HG03280 (cell line): ENCODE results near the gene MAGI1.
"Not testable (repeated sequence)": the region's sequence is repeated elsewhere in the genome, so short reads cannot be mapped to it uniquely, and the experiment has no call there.

Source experiments
- ATAC-seq: cut with Tn5 transposase; IDR thresholded peaks from one replicate; pipeline ENCODE4 v1.9.1; 2021; ENCODE audit warnings: mild to moderate bottlenecking, moderate library complexity; ENCODE audit not compliant: unreplicated experiment

The MAGI1 gene

DNA sequence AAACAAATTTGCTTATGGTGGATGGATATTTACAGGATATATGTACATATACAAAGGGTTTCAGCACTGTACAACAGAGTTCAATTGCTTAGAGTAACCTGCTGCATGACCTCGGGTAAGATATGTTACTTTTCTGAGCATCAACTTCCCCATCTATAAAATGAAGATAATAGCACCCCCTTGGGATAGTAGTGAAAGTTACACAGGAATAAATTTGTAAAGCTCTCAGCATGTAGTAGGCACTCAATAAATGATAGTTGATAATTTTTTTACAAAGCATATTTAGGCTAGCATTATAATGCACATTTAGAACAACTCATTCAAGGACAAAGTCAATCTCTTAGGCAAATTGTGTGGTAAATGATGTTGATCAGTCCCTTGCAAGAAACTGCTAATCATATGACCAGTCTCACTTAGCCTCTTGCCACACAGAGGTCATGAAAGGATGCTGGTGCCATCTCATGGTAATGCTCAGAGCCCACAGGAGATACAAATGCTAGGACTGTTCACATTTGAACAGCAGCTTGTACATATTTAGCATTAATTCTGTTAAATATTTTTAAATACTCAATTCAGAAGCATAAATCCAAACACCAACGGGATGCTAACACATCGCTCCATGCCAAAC lies 123.9 kb downstream of the MAGI1 start:
- no peak for ATAC-seq

DNA sequence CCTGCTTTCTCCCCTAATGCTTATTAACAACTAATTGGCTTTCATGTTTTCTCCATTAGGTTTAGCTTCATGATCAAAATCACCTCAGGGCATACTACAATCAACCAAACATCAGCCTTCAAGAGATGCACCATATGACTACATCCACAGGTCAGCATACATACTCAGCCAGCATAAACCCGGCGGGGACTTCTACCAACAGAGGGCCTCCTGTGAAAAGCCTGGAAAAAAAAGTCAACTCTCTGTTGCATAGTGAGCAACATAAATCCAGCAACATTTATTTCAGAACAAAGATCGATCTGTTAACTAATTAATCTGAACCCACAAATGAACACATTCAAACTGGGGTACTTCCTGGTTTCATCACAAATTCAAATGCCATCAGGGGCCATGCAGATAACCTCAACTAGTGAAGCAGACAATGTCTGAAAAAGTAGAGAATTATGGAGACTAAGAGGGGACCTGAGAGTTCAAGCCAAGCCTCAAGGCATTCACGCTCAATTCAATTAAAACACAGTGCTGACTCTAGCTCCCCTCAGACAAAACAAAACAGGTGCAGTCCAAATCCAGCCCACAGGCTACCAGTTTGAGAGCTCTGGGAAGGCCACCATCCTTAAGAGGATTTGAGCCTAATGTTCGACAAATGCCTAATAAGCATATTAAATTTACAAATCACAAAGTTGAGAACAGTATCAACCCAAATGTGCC lies 124.5 kb downstream of the MAGI1 start:
- ATAC-seq: no peak

- no peak for ATAC-seq
Measured at GRCh38 chr3:65912647-65913046, 126.1 kb downstream of the MAGI1 start.

- no peak for ATAC-seq
Measured at GRCh38 chr3:65908588-65908987, 130.1 kb downstream of the MAGI1 start.

GRCh38 chr3:65907232-65908130 lies 131.2 kb downstream of the MAGI1 start:
- ATAC-seq: no peak

GRCh38 chr3:65905771-65906170 lies 132.9 kb downstream of the MAGI1 start:
- ATAC-seq: no peak

DNA sequence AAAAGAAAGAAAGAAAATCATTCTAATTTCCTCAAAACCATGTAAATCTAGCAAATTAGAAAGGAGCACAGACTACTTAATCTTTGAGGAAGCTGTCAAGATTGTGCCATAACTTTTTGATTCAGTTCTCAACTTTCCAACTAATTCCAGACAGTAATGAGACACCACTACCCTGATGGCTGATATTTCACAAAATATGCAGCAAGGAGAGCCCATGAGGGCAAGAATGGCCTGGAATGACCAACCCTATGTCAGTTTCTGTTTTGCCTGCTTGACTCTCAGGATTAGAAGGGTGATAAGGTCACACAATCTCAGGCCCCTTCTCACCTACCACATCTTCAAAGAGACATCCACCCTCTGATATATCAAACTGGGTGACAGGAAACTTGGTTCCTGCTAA lies 134.7 kb downstream of the MAGI1 start:
- ATAC-seq: no peak

GRCh38 chr3:65902304-65902793 lies 136.4 kb downstream of the MAGI1 start:
- ATAC-seq: no peak

- no peak for ATAC-seq
Measured at GRCh38 chr3:65901226-65901625, 137.5 kb downstream of the MAGI1 start.

- ATAC-seq: no peak
Measured at GRCh38 chr3:65899226-65899625, 139.5 kb downstream of the MAGI1 start.

DNA sequence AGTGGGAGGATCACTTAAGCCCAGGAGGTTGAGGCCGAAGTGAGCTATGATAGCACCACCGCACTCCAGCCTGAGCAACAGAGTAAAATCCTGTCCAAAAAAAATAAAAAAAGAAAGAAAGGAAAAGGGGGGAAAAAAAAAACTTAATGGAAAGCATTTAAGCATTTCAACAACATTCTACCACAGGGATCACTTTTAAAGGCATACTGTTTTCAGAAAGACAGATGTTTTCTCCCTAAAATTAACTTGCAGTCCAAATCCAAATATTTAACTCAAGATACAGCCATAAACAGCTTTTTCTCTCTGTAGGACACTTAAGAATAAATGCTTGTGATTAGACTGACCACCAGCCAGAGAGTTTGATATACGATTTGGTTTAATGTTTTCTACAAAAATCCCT lies 141.0 kb downstream of the MAGI1 start:
- ATAC-seq: no peak

DNA sequence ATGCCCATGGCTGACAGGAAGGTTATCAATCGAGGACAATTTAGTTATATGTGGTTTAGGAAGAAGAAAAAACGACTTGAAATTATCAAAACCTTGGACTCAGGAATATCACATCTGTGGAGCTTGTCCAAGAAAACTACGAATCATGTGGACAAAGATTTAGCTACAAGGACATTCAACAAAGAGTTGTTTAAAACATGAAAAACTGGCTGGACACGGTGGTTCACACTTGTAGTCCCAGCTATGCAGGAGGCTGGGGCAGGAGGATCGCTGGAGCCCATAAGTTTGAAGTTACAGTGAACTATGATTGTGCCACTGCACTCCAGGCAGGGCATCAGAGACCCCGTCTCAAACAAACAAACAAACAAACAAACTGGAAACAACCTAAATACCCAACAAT lies 142.4 kb downstream of the MAGI1 start:
- no peak for ATAC-seq

DNA sequence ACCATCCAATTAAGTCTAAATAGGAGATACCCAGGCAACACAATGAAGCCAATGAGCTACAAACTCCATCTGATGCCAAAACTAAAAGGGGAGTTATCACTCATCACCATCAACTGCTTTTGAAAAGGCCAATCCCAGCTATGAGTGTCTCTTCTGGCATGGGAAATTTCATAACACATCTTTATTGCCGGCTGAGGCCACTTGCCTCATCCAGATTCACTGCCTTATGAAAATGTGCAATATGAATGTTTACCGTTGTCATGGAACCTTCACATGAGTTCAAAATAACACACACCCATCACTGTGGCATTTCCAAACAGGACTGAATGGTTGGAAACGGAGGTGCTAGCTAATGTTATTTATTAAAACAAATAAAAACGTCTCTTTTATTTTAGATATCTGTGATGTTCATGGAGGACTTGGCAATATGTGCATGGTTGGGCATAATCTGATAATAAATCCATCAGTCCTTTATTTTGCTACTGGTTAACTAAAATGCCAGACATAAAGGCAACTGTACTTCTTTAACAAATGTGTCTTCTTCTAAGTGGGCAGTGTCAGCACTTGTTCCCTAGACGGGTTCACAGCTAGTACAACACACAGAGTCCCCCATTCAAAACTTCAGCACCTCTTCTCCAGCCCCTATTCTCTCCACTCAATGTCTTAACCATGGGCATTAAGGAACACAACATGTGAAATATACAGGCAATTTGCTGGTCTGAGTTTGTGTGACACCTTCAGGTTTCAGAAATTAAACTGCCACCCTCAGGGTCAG lies 143.9 kb downstream of the MAGI1 start:
- ATAC-seq: no peak

- ATAC-seq: no peak
Measured at GRCh38 chr3:65894126-65894525, 144.6 kb downstream of the MAGI1 start.

GRCh38 chr3:65893631-65894030 lies 145.1 kb downstream of the MAGI1 start:
- ATAC-seq: no peak

DNA sequence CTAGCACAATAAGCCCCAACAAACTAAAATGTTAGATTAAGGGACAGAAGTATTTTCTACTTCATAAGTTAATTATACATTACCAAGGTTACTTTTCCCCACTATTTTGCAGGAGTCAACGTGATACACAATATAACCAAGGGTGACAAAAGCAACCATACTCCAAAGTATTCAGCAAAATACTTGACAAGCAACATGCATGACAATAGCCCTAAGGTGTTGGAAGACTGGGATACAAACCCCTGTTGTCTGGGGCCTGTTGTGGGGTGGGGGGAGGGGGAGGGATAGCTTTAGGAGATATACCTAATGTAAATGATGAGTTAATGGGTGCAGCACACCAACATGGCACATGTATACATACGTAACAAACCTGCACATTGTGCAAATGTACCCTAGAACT lies 147.2 kb downstream of the MAGI1 start:
- not testable (repeated sequence) for ATAC-seq

- ATAC-seq: no peak
Measured at GRCh38 chr3:65890328-65890727, 148.4 kb downstream of the MAGI1 start.

DNA sequence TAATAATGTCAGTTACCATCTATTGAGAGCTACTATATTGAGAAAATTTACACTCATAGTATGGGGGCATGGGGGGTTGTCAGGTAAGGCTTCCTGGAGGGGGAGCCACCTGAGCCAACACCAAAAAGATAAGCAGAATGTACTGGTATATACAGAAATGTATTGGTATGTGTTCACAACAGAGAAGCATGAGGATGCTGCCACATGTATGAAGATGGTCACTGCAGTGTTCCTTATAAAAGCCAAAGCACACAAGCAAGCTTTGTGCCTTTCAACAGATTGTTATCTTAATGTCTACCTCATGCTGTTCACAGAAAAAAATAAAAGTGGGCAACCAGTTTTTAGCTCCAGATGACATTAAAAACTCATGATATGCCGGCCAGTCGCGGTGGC lies 149.0 kb downstream of the MAGI1 start:
- no peak for ATAC-seq

DNA sequence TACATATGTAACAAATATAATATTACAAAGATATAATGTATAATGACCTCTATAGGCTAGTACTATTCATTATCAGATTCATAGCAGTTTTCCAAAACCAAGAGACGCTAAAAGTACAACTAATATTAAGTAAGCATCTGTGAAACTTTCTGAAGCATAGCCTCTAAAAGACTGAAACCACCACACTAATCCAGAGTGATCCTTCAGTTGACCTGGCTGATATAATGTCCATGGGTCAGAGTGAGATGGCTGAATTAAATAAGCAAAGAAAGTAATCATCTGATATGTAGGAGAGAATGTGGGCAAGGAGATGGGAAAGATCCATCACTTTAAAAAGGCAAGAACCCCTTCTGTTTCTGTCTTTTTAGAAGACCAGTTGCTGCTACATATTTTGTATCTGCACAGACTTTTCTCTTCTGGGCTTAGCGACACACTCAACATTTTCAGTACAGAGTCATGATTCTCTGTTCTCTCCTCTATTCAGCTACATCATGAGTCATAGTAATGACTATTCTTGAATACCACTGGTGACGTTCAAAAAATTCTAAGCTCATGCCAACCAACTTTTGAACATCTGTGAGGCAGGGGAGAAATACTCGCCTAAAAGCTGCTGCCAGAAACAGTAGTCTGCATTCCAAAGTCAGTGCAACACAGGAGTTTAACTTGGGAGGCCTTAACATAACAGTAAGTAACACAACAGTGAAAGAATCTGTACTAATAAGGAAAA lies 149.6 kb downstream of the MAGI1 start:
- peak; percentile 92 for ATAC-seq

DNA sequence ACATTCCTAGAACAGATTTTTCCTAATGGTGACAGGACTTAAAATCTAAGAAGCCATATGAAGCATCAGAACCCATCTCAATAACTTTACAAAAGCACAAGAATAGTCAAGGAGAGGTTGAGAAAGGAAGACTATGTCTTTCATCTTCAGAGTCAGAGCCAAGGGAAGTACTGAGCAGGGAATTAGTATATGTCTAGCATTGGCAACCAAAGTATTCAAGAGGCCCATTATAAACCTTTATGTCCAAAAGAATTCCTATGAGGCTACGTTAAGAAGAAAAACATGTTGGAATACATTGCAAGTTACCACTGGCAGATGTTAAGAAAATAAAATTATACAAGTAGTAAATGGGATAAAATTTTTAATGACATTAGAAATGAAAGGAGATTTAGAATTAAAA lies 150.5 kb downstream of the MAGI1 start:
- no peak for ATAC-seq
